Liver (tissue), 9 donors: ENCODE data around the gene LSG1. TPM values are rescaled to one million over a fixed set of nuclear protein-coding genes. Genes with fewer than 3 reads are reported as not detected.

Source experiments
- DNase-seq: peaks from one replicate; pipeline ENCODE4 v3.0.0-alpha.2; 2017; ENCODE audit warnings: low spot score
- H3K27ac ChIP-seq, 2 donors: one replicate each; pipeline ENCODE4 v1.7.0; 2013; ENCODE audit warnings: inconsistent platforms in 2 of 2, low read length in 2 of 2, control low read depth in 1 of 2, low read depth in 1 of 2, mild to moderate bottlenecking in 1 of 2
- H3K27me3 ChIP-seq, 4 donors: one replicate each; pipeline versions ENCODE4 v1.6.1 to v1.7.0; 2013; ENCODE audit warnings: low read length in 3 of 4, inconsistent platforms in 1 of 4, mild to moderate bottlenecking in 1 of 4, moderate library complexity in 1 of 4; ENCODE audit not compliant: control insufficient read depth in 4 of 4, insufficient read depth in 4 of 4
- H3K36me3 ChIP-seq, 4 donors: one replicate each; pipeline versions ENCODE4 v1.6.1 to v1.7.0; 2013; ENCODE audit warnings: low read length in 3 of 4, mild to moderate bottlenecking in 3 of 4, low read depth in 1 of 4, moderate library complexity in 1 of 4; ENCODE audit not compliant: control insufficient read depth in 4 of 4, insufficient read depth in 3 of 4
- H3K4me1 ChIP-seq, 4 donors: one replicate each; pipeline versions ENCODE4 v1.6.1 to v1.7.0; 2013; ENCODE audit warnings: low read length in 3 of 4, mild to moderate bottlenecking in 3 of 4, moderate library complexity in 1 of 4; ENCODE audit not compliant: control insufficient read depth in 4 of 4, insufficient read depth in 4 of 4
- H3K4me3 ChIP-seq, 3 donors: one replicate each; pipeline versions ENCODE4 v1.6.1 to v1.7.0; 2013; ENCODE audit warnings: low read length in 3 of 3, control low read depth in 1 of 3, low read depth in 1 of 3, mild to moderate bottlenecking in 1 of 3
- H3K9ac ChIP-seq, 2 donors: one replicate each; pipeline ENCODE4 v1.7.0; 2013; ENCODE audit warnings: low read length in 2 of 2, mild to moderate bottlenecking in 2 of 2, moderate library complexity in 2 of 2, control low read depth in 1 of 2, low read depth in 1 of 2
- H3K9me3 ChIP-seq, 4 donors: one replicate each; pipeline versions ENCODE4 v1.6.1 to v1.7.0; 2013; ENCODE audit warnings: low read length in 3 of 4; ENCODE audit not compliant: control insufficient read depth in 4 of 4
- ATF3 ChIP-seq: IDR thresholded peaks from 2 replicates; pipeline ENCODE4 v1.6.1; 2016; ENCODE audit warnings: antibody characterized with exemption
- CTCF ChIP-seq: fragments of 150-350 bp; IDR thresholded peaks from 2 replicates; pipeline ENCODE4 v1.5.1; 2017; ENCODE audit warnings: improper control_type of control experiment, low read depth, low read length; ENCODE audit not compliant: missing input control
- FOXA1 ChIP-seq: IDR thresholded peaks from 2 replicates; pipeline ENCODE4 v1.6.1; 2016; ENCODE audit warnings: antibody characterized with exemption
- FOXA2 ChIP-seq: IDR thresholded peaks from 2 replicates; pipeline ENCODE4 v1.6.1; 2016; ENCODE audit warnings: antibody characterized with exemption
- GABPA ChIP-seq, 2 donors: IDR thresholded peaks in 1 of 2; conservative IDR thresholded peaks in 1 of 2; 2 replicates each; pipeline ENCODE4 v1.6.1; 2016; ENCODE audit warnings: antibody characterized with exemption in 2 of 2, mild to moderate bottlenecking in 1 of 2, moderate library complexity in 1 of 2
- JUND ChIP-seq, 2 donors: IDR thresholded peaks; 2 replicates each; pipeline ENCODE4 v1.6.1; 2016; ENCODE audit warnings: antibody characterized with exemption in 2 of 2
- MAX ChIP-seq: IDR thresholded peaks from 2 replicates; pipeline ENCODE4 v1.6.1; 2016; ENCODE audit warnings: antibody characterized with exemption
- NR2F2 ChIP-seq: IDR thresholded peaks from 2 replicates; pipeline ENCODE4 v1.6.1; 2016; ENCODE audit warnings: antibody characterized with exemption
- RAD21 ChIP-seq, 2 donors: IDR thresholded peaks; 2 replicates each; pipeline ENCODE4 v1.6.1; 2016; ENCODE audit warnings: antibody characterized with exemption in 2 of 2, mild to moderate bottlenecking in 2 of 2
- YY1 ChIP-seq: IDR thresholded peaks from 2 replicates; pipeline ENCODE4 v1.6.1; 2016; ENCODE audit warnings: antibody characterized with exemption, mild to moderate bottlenecking
- ZBTB33 ChIP-seq: IDR thresholded peaks from 2 replicates; pipeline ENCODE4 v1.6.1; 2016; ENCODE audit warnings: antibody characterized with exemption
- WGBS: extraction: QIAGEN DNeasy Blood & Tissue Kit; methylation state at CpG from one replicate; pipeline ENCODE4 v1.1.7; 2013; 5-methylcytosine and 5-hydroxymethylcytosine counted together
- polyA plus RNA-seq, 2 donors: library from polyadenylated mRNA; stranded (reverse) in 1 of 2; unstranded in 1 of 2; fragments of 200-250 nt in 1 of 2; fragments of >200 nt in 1 of 2; fragmentation: Nextera tagmentation in 1 of 2; extraction: Ambion mirVana in 1 of 2; gene quantifications; one replicate each; pipeline versions ENCODE4 v1.2.1 to v1.2.3, GENCODE V29; 2013 to 2015
- total RNA-seq, 2 donors: library from RNA; depleted of rRNA; stranded (reverse); fragments of >200 nt; gene quantifications; one replicate each; pipeline ENCODE4 v1.2.3, GENCODE V29; 2014
- donor health status: healthy.
- donor health status: healthy.
- donor health status: healthy.
- donor health status: healthy.
- donor health status: healthy.

The LSG1 gene
- total and polyA plus RNA-seq, 4 donors: 13.6 to 38.5 (median 22.1) TPM

GRCh38 chr3:194671511-194671899, 486 bp downstream of the LSG1 start:
- under 1% methylated on average over 5 of the region's 5 CpGs for WGBS
- Histone ChIP-seq H3K27ac (peak overlapping the region; percentile 77 to 78), H3K9me3 (no peaks in the 10 kb centered on the region), H3K36me3 (peaks cover 0 to 17% (median 9%) of the 10 kb centered on the region in 4 donors), H3K9ac (peak overlapping the region; percentile 51 to 67), H3K4me1 (peaks cover 7 to 27% (median 22%) of the 10 kb centered on the region in 4 donors), H3K27me3 (no peaks in the 10 kb centered on the region), H3K4me3 (peak overlapping the region; percentile 72 to 100 (median 74))
- TF ChIP-seq YY1 (no peak), FOXA1 (no peak), MAX (no peak), RAD21 (IDR thresholded peaks at IDR 0.05) (peak; percentile 68 to 69), CTCF (peak; percentile 53), FOXA2 (no peak), NR2F2 (no peak), ZBTB33 (no peak), ATF3 (no peak)
- DNase-seq: no peak

GRCh38 chr3:194667363-194667762, 4.6 kb downstream of the LSG1 start:
- H3K9me3 ChIP-seq: no peaks in the 10 kb centered on the region
- H3K4me3 ChIP-seq: no peak overlapping the region
- no peak for TF ChIP-seq JUND (IDR thresholded peaks at IDR 0.05)
- H3K4me1 ChIP-seq: peaks cover 3 to 16% (median 14%) of the 10 kb centered on the region in 4 donors
- H3K27ac ChIP-seq: no peak overlapping the region
- no peak for DNase-seq
- H3K9ac ChIP-seq: no peak overlapping the region
- H3K36me3 ChIP-seq: peaks cover 10 to 43% (median 27%) of the 10 kb centered on the region in 4 donors
- no peaks in the 10 kb centered on the region for H3K27me3 ChIP-seq
- 79% methylated on average over 7 of the region's 7 CpGs for WGBS

GRCh38 chr3:194664857-194665256, 7.1 kb downstream of the LSG1 start:
- no peak for TF ChIP-seq GABPA (IDR thresholded peaks at IDR 0.05 in 1 of 2, conservative IDR thresholded peaks at IDR 0.05 in 1 of 2)
- peak in 1 of 2 donors; percentile 13 for TF ChIP-seq JUND (IDR thresholded peaks at IDR 0.05)
- TF ChIP-seq RAD21 (IDR thresholded peaks at IDR 0.05): peak; percentile 43 to 46
- no peak for DNase-seq

More at GRCh38 chr3:194664857-194665256, 7.1 kb downstream of the LSG1 start:
- no peak overlapping the region for H3K27ac ChIP-seq
- H3K27me3 ChIP-seq: no peaks in the 10 kb centered on the region
- WGBS: 85% methylated on average over 7 of the region's 7 CpGs
- peaks cover 0 to under 1% (median 0%) of the 10 kb centered on the region in 4 donors for H3K4me1 ChIP-seq
- H3K9ac ChIP-seq: no peak overlapping the region
- peaks cover 11 to 59% (median 36%) of the 10 kb centered on the region in 4 donors for H3K36me3 ChIP-seq
- no peaks in the 10 kb centered on the region for H3K9me3 ChIP-seq
- no peak overlapping the region for H3K4me3 ChIP-seq
